Activated effector memory CD4-positive, alpha-beta T cell treated with Interleukin-2 at 50 U/mL for 16 hours (primary cell): ENCODE data around the gene EMC10.

Source experiments
- DNase-seq: peaks from one replicate; pipeline ENCODE4 v3.0.0-alpha.2; 2020

Gene EMC10

GRCh38 chr19:50479761-50480251 lies 3.5 kb downstream of the EMC10 start:
- no peak for DNase-seq

- DNase-seq = no peak
These were observed 4.2 kb downstream of the EMC10 start for GRCh38 chr19:50480281-50481111.

- DNase-seq = no peak
These were observed 5.2 kb downstream of the EMC10 start for GRCh38 chr19:50481351-50482149.

- DNase-seq = no peak
These were observed 6.1 kb downstream of the EMC10 start for GRCh38 chr19:50482271-50482855.

- DNase-seq = no peak
These were observed 6.6 kb downstream of the EMC10 start for GRCh38 chr19:50482916-50483315.

- DNase-seq = no peak
These were observed 9.1 kb downstream of the EMC10 start for GRCh38 chr19:50485284-50485955.

- DNase-seq = no peak
These were observed 10.7 kb downstream of the EMC10 start for GRCh38 chr19:50486823-50487515.

- no peak for DNase-seq
These were observed 12.3 kb downstream of the EMC10 start for GRCh38 chr19:50488389-50489194.

- no peak for DNase-seq
These were observed 13.2 kb downstream of the EMC10 start for GRCh38 chr19:50489461-50490011.

GRCh38 chr19:50490411-50490811 lies 14.1 kb downstream of the EMC10 start:
- no peak for DNase-seq

- no peak for DNase-seq
These were observed 14.7 kb downstream of the EMC10 start for GRCh38 chr19:50490991-50491472.

- DNase-seq = no peak
These were observed 16.2 kb downstream of the EMC10 start for GRCh38 chr19:50492303-50493052.

GRCh38 chr19:50493171-50493570 lies 16.9 kb downstream of the EMC10 start:
- no peak for DNase-seq

- no peak for DNase-seq
These were observed 18.1 kb downstream of the EMC10 start for GRCh38 chr19:50494186-50495019.

GRCh38 chr19:50495020-50495531 lies 18.8 kb downstream of the EMC10 start:
- DNase-seq = no peak

GRCh38 chr19:50496189-50497021 lies 20.1 kb downstream of the EMC10 start:
- DNase-seq = no peak

GRCh38 chr19:50497022-50497405 lies 20.7 kb downstream of the EMC10 start:
- no peak for DNase-seq
